Stimulated activated CD8-positive, alpha-beta memory T cell treated with anti-CD3 and anti-CD28 coated beads, Interleukin-7, amount 100 ng/mL, for 24 hours (primary cell): ENCODE measurements around the gene CORO2A.
A peak's percentile ranks its signal among the peaks of the same experiment; 100 is the strongest.

ENCODE experiments used
- DNase-seq: peaks from one replicate; pipeline ENCODE4 v3.0.0-alpha.2; 2020; ENCODE audit warnings: low read depth

Gene CORO2A, protein sequence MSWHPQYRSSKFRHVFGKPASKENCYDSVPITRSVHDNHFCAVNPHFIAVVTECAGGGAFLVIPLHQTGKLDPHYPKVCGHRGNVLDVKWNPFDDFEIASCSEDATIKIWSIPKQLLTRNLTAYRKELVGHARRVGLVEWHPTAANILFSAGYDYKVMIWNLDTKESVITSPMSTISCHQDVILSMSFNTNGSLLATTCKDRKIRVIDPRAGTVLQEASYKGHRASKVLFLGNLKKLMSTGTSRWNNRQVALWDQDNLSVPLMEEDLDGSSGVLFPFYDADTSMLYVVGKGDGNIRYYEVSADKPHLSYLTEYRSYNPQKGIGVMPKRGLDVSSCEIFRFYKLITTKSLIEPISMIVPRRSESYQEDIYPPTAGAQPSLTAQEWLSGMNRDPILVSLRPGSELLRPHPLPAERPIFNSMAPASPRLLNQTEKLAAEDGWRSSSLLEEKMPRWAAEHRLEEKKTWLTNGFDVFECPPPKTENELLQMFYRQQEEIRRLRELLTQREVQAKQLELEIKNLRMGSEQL

DNA sequence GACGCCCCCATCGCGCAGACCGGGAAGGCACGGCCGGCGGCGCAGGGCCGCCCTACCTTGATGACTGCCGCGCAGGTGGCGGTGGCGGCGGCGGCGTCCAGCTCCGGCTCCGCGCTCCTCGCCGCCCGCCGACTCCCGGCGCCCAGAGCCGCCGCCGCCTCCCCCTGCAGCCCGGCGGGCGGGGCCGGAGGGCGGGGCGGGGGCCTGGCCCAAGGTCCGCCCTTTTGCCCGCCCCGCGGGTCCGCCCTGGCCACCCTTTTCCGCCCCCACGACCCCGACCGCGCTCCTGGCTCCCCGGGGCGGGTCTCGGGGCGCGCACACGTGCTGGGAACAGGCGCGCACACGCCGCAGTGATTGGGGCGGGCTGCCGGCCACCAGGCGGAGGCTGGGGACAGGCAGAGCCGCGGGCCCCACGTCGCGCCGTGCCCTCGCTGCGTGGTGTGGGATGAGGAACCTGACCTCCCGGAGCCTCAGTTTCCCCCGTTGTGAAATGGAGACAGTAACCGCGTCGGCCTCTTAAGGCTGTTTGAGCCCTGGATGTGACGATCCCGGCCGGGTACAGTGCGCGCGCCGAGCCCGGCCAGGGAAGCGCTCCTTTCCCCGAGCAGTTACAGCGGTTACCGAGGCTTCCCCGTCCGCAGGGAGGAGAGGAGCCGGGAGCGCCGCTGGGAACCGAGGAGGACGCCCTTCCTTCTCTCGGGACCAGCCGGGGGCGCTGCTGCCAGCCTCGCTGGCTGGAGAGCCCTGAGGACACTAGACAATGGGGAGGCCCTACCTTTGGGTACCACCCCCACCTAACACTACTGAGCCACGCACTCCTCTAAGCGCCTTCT, at the start of gene CORO2A:
CORO2A (minus strand) TSS at position 135 of the 833 bp plus-strand sequence. CDS start 34,977 bp downstream, outside the sequence.
- peak; percentile 52 for DNase-seq

- no peak for DNase-seq
Observed at GRCh38 chr9:98241357-98242300, 49.2 kb upstream of the CORO2A start.

DNA sequence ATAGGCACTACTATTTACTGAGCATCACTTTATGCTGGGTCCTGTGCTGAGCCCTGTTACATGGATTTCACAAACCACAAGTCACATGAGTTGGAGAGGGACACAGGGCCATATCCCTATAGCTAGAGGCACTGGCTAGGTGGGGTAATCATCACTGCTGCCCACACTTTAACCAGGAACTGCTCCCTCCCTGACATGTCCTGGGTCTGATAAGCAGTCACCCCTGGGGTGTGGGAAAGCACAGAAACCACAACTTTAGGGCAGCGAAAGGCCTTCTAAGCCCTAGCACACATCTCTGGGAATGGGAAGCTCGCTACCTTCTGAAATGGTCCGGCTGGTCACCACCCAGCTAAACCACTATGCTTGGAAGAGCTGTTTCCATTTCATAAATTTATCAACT, 48.0 kb upstream of the CORO2A start:
- DNase-seq, result no peak

GRCh38 chr9:98236901-98237487, 44.6 kb upstream of the CORO2A start:
- DNase-seq, result no peak

GRCh38 chr9:98235126-98235525, 42.7 kb upstream of the CORO2A start:
- no peak for DNase-seq

GRCh38 chr9:98234245-98234825, 41.9 kb upstream of the CORO2A start:
- no peak for DNase-seq

- DNase-seq, result no peak
Observed at GRCh38 chr9:98232926-98233325, 40.5 kb upstream of the CORO2A start.

DNA sequence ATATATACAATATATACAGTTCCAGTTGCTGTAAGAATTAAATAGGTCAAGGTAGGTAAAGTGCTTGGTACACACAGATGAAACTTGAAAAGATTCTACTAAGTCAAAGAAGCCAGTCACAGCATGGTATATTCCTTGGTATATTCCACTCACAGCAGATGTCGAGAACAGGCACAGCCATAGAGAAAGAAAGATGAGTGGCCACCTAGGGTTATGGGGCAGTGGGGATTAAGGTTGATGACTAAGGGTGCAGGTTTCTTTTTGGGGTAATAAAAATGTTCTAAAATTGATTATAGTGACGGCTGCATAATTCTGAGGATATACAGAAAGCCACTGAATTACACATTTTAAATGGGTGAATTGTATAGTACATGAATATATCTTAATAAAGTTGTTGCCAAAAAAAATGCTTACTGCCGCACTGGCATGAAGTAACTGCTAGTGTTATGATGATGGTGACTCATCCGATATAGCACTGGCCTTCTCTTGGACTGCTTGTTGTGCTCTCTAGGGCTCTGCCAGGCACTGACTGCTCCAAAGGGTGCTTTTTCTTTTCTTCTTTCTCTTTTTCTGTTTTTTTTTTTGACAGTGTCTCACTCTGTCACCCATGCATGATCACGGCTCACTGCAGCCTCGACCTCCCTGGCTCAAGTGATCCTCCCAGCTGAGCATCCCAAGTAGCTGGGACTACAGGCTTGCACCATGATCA, 39.5 kb upstream of the CORO2A start:
- DNase-seq, result no peak

GRCh38 chr9:98230789-98231188, 38.4 kb upstream of the CORO2A start:
- DNase-seq, result no peak

- no peak for DNase-seq
Observed at GRCh38 chr9:98230304-98230703, 37.9 kb upstream of the CORO2A start.

DNA sequence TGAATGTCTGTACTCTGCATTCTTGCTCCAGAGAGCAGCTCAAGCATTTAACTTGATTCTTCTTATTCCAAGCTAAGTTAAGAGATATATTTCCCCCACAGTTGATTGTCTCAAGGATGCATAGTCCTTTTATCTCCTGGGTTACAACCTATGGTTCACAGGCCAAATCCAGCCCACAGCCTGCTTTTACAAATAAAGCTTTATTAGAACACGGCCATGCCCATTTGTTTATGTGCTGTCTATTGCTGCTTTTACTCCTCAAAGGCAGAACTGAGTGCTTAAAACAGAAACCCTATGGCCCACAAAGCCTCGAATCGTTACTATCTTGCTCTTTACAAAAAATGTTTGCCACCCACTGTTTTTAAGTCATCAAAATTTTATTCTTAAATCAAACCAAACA, 37.2 kb upstream of the CORO2A start:
- no peak for DNase-seq

GRCh38 chr9:98229090-98229395, 36.6 kb upstream of the CORO2A start:
- no peak for DNase-seq

DNA sequence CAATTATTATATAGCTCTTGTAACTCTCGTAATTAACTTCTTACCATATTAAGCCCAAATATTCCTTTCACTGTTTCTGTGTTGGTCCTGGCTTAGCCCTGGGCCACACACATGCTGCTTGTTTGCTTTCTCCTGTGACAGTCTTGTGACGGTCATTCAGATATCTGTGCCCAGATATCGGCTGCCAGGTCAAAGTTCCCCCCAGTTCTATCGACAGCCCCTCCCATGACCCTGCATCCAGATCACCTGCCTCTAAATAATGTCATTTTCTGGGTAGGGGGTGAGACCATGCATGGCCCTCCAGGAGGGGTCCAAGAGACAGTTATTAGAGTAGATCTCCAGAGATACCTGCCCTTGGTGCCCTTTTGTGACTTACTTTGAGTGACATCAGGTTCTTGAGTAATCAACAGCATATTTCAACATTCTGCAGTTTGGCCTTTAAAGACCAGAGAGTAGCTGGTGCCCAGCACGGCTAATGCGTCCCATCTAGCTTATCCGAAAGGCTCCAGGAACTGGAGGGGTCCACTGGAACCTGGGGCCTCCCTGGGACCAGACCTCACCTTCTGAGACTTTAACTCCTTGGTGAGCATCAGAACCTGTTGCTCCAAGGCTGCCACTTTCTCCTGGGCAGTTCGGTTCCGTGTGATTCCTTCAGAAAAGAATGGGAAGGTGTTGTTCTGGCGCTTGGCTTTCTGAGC, 36.1 kb upstream of the CORO2A start:
- DNase-seq, result no peak

GRCh38 chr9:98227883-98228282, 35.4 kb upstream of the CORO2A start:
- no peak for DNase-seq

DNA sequence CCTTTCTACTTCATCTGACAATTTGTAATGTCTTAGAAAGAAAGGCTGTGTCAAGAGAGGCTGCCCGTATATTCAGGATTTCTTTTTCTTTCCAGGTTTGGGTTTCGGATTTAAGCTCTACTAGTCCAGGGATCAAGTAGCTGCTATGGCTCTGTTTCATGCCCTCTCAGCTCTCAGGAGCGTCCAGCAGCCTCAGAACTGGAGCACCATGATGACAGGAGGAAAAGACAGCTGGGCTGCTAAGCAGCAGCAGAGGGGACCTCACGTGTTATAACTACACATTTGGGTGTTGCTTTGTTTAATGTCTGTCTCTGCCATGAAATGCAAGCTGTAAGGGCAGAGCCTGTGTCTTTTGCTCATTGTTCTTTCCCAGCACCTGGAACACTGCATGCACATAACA, 34.5 kb upstream of the CORO2A start:
- DNase-seq, result no peak

- no peak for DNase-seq
Observed at GRCh38 chr9:98226516-98226915, 34.1 kb upstream of the CORO2A start.

DNA sequence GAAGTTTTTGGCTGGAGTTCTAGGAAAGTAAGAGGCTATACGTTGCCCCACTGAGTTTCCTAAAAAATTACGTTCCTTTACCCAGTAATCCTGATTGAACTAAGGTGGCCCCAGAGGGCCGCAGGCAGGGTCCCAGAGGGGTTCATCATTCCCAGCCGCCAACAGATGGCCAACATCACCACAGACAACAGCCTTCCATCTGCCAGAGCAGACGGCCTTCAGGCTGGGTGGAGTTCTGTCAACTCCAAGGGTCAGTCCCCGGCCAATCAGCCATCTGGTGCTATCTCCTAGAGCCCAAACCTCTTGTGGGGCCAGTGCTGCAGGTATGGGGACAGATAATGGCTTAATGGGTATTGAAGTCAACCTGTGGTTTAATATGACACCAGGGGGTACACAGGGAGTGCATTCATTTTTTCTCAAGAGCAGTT, 32.6 kb upstream of the CORO2A start:
- DNase-seq, result no peak

DNA sequence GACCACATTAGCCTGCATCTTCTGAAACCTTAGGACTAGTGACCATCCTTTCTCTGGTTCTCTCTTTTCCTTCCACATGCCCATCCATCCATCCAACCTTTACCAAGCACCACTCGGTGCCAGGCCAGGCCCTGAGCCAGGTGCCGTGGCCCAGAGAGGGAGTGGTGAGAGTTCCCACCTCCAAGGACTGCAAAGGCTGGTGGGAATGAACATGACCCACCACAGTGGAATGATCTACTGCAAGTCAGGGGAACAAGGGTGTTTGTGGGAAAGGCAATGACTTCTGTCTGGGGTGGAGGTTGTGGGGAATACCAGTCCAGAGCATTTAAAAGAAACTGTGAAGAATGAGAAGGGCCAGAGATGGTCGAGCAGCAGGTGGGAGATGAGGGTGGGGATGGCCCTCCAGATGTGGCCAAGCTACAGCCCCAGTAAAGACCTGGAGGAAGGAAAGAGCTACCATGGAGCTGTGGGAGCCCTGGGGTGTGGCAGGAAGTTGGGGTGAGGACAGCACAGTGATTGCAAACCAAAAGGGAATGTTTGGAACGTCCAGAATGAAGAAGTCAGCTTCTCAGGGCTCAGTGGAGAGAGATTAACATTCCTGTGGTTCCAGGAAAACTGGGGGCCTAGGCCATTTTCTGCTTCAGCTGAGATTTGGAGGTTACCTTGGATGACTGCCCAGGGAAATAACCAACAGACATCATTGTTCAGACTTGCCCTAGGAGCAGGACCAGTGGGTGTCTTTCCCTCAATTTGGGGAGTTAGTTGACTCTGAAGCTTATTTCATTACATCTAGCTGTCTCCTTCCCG, 30.7 kb upstream of the CORO2A start:
- no peak for DNase-seq

GRCh38 chr9:98220911-98221310, 28.5 kb upstream of the CORO2A start:
- DNase-seq, result no peak
